GM19328 (cell line): ENCODE data around the gene OGFOD3.

Experiments
- ATAC-seq: cut with Tn5 transposase; IDR thresholded peaks from one replicate; pipeline ENCODE4 v1.9.1; 2021; ENCODE audit warnings: mild to moderate bottlenecking, moderate library complexity; ENCODE audit not compliant: unreplicated experiment

The OGFOD3 gene

GRCh38 chr17:82447876-82448275, 29.5 kb upstream of the OGFOD3 start:
- ATAC-seq = no peak

- ATAC-seq = no peak
Measured at GRCh38 chr17:82446649-82447048, 28.3 kb upstream of the OGFOD3 start.

- no peak for ATAC-seq
Measured at GRCh38 chr17:82446124-82446523, 27.7 kb upstream of the OGFOD3 start.

GRCh38 chr17:82445542-82445941, 27.2 kb upstream of the OGFOD3 start:
- ATAC-seq = no peak

GRCh38 chr17:82444941-82445521, 26.6 kb upstream of the OGFOD3 start:
- ATAC-seq = no peak

GRCh38 chr17:82444284-82444893, 26.0 kb upstream of the OGFOD3 start:
- no peak for ATAC-seq

GRCh38 chr17:82443465-82444283, 25.3 kb upstream of the OGFOD3 start:
- ATAC-seq = no peak

- no peak for ATAC-seq
Measured at GRCh38 chr17:82442643-82443464, 24.5 kb upstream of the OGFOD3 start.

- no peak for ATAC-seq
Measured at GRCh38 chr17:82441691-82442487, 23.5 kb upstream of the OGFOD3 start.

- ATAC-seq = no peak
Measured at GRCh38 chr17:82440991-82441627, 22.7 kb upstream of the OGFOD3 start.

GRCh38 chr17:82440469-82440981, 22.1 kb upstream of the OGFOD3 start:
- no peak for ATAC-seq

- ATAC-seq = no peak
Measured at GRCh38 chr17:82439829-82440365, 21.5 kb upstream of the OGFOD3 start.

GRCh38 chr17:82439194-82439828, 20.9 kb upstream of the OGFOD3 start:
- ATAC-seq = no peak

GRCh38 chr17:82438401-82439193, 20.2 kb upstream of the OGFOD3 start:
- ATAC-seq = no peak

- no peak for ATAC-seq
Measured at GRCh38 chr17:82437325-82437668, 18.9 kb upstream of the OGFOD3 start.

GRCh38 chr17:82436601-82437324, 18.4 kb upstream of the OGFOD3 start:
- ATAC-seq = no peak
